ENCODE results near the gene PCLAF.

GRCh38 chr15:64381000-64381751 is at the start of gene PCLAF:
- TF ChIP-seq ZNF274 (IDR thresholded peaks at IDR 0.05; ENCODE audit: low read depth, low read length): no peak
- TF ChIP-seq YY1 (IDR thresholded peaks at IDR 0.05; ENCODE audit: insufficient read depth, insufficient read length): no peak
- TF ChIP-seq SUZ12 (IDR thresholded peaks at IDR 0.05; ENCODE audit: extremely low read depth, insufficient read depth, insufficient read length): no peak

Measured in NT2/D1 (cell line).